Mesendoderm (in vitro differentiated cells): ENCODE measurements around the gene TRIM36.

ENCODE experiments used
- DNase-seq: peaks from one replicate; pipeline ENCODE4 v3.0.0; 2013
- H2AK5ac ChIP-seq: 2 replicates; pipeline ENCODE4 v1.6.1; 2013; ENCODE audit warnings: low read length, inconsistent platforms
- H2BK120ac ChIP-seq: 2 replicates; pipeline ENCODE4 v1.6.1; 2013; ENCODE audit warnings: low read depth, mild to moderate bottlenecking, low read length, moderate library complexity, mixed read lengths
- H2BK15ac ChIP-seq: replicated peaks from 2 replicates; pipeline ENCODE4 v1.6.1; 2013; ENCODE audit warnings: low read depth, mild to moderate bottlenecking, moderate library complexity
- H2BK5ac ChIP-seq: 2 replicates; pipeline ENCODE4 v1.6.1; 2013; ENCODE audit warnings: low read length, inconsistent platforms
- H3K18ac ChIP-seq: 2 replicates; pipeline ENCODE4 v1.6.1; 2013; ENCODE audit warnings: mild to moderate bottlenecking, low read length, mixed read lengths
- H3K23ac ChIP-seq: one replicate; pipeline ENCODE4 v1.6.1; 2013; ENCODE audit warnings: low read length
- H3K27ac ChIP-seq: 2 replicates; pipeline ENCODE4 v1.5.1; 2013; ENCODE audit warnings: low read depth, mild to moderate bottlenecking, inconsistent platforms, low read length, moderate library complexity
- H3K27me3 ChIP-seq: 2 replicates; pipeline ENCODE4 v1.6.1; 2013; ENCODE audit warnings: low read length, control low read depth, mild to moderate bottlenecking, inconsistent platforms; ENCODE audit not compliant: insufficient read depth, poor library complexity
- H3K36me3 ChIP-seq: 2 replicates; pipeline ENCODE4 v1.6.1; 2013; ENCODE audit warnings: low read length, inconsistent platforms; ENCODE audit not compliant: control insufficient read depth, insufficient read depth
- H3K4ac ChIP-seq: one replicate; pipeline ENCODE4 v1.6.1; 2013; ENCODE audit warnings: low read depth, mild to moderate bottlenecking, low read length, moderate library complexity
- H3K4me1 ChIP-seq: 2 replicates; pipeline ENCODE4 v1.6.1; 2013; ENCODE audit warnings: low read depth, low read length, inconsistent platforms; ENCODE audit not compliant: control insufficient read depth
- H3K4me2 ChIP-seq: 2 replicates; pipeline ENCODE4 v1.6.1; 2013; ENCODE audit warnings: low read length
- H3K4me3 ChIP-seq: 2 replicates; pipeline ENCODE4 v1.5.1; 2013; ENCODE audit warnings: mild to moderate bottlenecking, low read length
- H3K56ac ChIP-seq: one replicate; pipeline ENCODE4 v1.6.1; 2013; ENCODE audit warnings: low read length
- H3K79me1 ChIP-seq: 2 replicates; pipeline ENCODE4 v1.6.1; 2013; ENCODE audit warnings: low read length, inconsistent platforms
- H3K79me2 ChIP-seq: 2 replicates; pipeline ENCODE4 v1.6.1; 2013; ENCODE audit warnings: mild to moderate bottlenecking, low read length; ENCODE audit not compliant: control insufficient read depth, insufficient read depth
- H3K9ac ChIP-seq: 2 replicates; pipeline ENCODE4 v1.6.1; 2013; ENCODE audit warnings: low read length, inconsistent platforms
- H4K5ac ChIP-seq: one replicate; pipeline ENCODE4 v1.6.1; 2013; ENCODE audit warnings: low read length
- H4K8ac ChIP-seq: one replicate; pipeline ENCODE4 v1.6.1; 2013; ENCODE audit warnings: low read depth, mild to moderate bottlenecking, control low read depth, low read length, moderate library complexity
- WGBS: extraction: QIAGEN DNeasy Blood & Tissue Kit; methylation state at CpG from one replicate; pipeline ENCODE4 v1.1.7; 2013; ENCODE audit warnings: low lambda C conversion rate, missing lambda C conversion rate; ENCODE audit not compliant: insufficient coverage; ENCODE audit errors: extremely low coverage; 5-methylcytosine and 5-hydroxymethylcytosine counted together

TRIM36 gene

DNA sequence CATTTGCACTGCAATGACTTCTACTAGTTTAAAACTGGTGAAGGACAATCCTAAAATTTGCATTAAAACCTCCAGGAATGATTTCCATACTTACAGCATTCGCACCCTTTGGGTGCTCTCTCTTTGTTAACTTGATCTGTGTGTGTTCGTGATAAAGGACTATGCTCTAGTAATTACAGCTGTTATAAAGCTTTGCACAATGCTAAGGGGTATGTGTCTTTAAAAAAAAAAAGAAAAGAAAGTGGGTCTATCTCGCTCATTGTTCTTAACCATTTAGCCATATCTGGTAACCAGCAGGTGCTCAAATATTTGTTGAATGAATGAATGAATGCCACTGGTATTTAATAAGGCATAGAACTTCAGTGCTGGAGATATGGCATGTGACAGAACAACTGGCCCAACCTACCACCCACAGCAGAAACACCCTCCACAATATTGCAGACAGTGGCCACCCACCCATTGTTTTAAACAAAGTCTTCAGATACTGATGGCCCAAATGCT is 8.7 kb downstream of the TRIM36 start:
- Histone ChIP-seq H3K23ac (no peak overlapping the region), H2AK5ac (no peak overlapping the region), H3K79me1 (peaks cover 8% of the 10 kb centered on the region), H3K4me1 (no peaks in the 10 kb centered on the region), H4K5ac (no peak overlapping the region), H4K8ac (no peak overlapping the region), H3K4me2 (no peak overlapping the region), H3K36me3 (no peaks in the 10 kb centered on the region), H3K27me3 (no peaks in the 10 kb centered on the region), H3K56ac (no peak overlapping the region), H3K27ac (no peak overlapping the region), H3K79me2 (peaks cover 7% of the 10 kb centered on the region), H3K18ac (no peak overlapping the region), H2BK5ac (no peak overlapping the region), H2BK120ac (no peak overlapping the region), H3K4me3 (no peak overlapping the region), H3K4ac (no peak overlapping the region), H2BK15ac (no peak overlapping the region), H3K9ac (no peak overlapping the region)
- no CpG with 5 or more reads among the region's 3 CpGs for WGBS
- DNase-seq: no peak

DNA sequence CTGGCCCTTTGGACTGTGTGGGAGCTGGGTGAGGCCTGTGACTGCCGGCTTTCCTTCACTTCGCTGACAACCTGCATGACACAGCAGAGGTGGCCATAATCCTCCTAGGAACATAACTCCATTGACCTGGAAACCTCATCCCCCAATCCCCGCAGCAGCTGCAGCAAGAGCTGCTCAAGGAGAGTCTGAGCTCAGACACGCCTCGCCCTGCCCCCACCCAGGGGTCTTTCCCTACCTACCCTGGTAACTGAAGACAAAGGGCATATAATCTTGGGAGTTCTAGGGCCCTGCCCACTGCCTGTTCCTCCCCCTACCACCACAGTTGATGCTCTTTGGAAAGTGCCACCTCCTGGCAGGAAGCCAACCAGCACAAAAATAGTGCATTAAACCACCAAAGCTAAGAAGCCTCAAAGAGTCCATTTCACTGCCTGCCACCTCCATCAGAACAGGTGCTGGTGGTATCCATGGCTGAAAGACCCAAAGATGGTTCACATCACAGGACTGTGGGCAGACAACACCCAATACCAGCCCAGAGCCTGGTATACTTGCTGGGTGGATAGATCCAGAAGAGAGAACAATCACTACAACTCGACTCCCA is 18.4 kb downstream of the TRIM36 start:
- Histone ChIP-seq H3K23ac (no peak overlapping the region), H2BK120ac (no peak overlapping the region), H3K9ac (no peak overlapping the region), H3K27ac (no peak overlapping the region), H3K79me2 (no peaks in the 10 kb centered on the region), H3K4me2 (no peak overlapping the region), H3K4ac (no peak overlapping the region), H3K4me3 (no peak overlapping the region), H3K4me1 (no peaks in the 10 kb centered on the region), H3K27me3 (no peaks in the 10 kb centered on the region), H3K56ac (no peak overlapping the region), H3K18ac (no peak overlapping the region), H4K8ac (no peak overlapping the region), H3K79me1 (peaks cover 4% of the 10 kb centered on the region), H2BK5ac (no peak overlapping the region), H4K5ac (no peak overlapping the region), H2AK5ac (no peak overlapping the region), H3K36me3 (no peaks in the 10 kb centered on the region), H2BK15ac (no peak overlapping the region)
- WGBS: no CpG with 5 or more reads among the region's 6 CpGs
- peak; percentile 40 for DNase-seq

DNA sequence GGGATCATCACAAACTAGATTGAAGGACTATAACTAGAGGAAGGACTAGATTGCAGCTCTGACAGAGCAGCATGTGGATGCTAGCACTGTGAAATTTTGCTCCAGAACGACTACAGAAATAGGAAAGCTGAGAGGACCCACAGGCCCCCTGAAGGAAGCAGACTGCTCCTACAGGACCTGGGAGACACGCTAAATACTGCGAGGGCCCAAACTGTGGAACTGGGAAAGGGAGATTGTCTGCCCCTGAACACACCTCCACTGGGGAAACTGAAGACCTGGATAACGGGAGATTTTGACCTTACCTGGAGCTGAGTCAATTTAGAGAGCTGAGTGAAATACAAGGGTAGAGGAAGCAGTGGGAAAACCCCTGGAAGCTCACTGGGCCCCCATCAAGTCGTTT is 19.2 kb downstream of the TRIM36 start:
- no peak overlapping the region for H3K23ac ChIP-seq
- no peak overlapping the region for H3K27ac ChIP-seq
- H2BK120ac ChIP-seq: no peak overlapping the region
- no peaks in the 10 kb centered on the region for H3K36me3 ChIP-seq
- no peak overlapping the region for H2BK5ac ChIP-seq
- no peaks in the 10 kb centered on the region for H3K79me2 ChIP-seq
- no peak overlapping the region for H2AK5ac ChIP-seq
- H3K4me1 ChIP-seq: no peaks in the 10 kb centered on the region
- H3K4me3 ChIP-seq: no peak overlapping the region
- no peak overlapping the region for H3K56ac ChIP-seq
- no peak overlapping the region for H3K4me2 ChIP-seq
- H4K5ac ChIP-seq: no peak overlapping the region
- no peak overlapping the region for H3K9ac ChIP-seq
- H3K4ac ChIP-seq: no peak overlapping the region
- DNase-seq: peak; percentile 18
- peaks cover 4% of the 10 kb centered on the region for H3K79me1 ChIP-seq
- H3K18ac ChIP-seq: no peak overlapping the region
- no CpG with 5 or more reads among the region's 5 CpGs for WGBS
- no peak overlapping the region for H4K8ac ChIP-seq
- no peak overlapping the region for H2BK15ac ChIP-seq
- H3K27me3 ChIP-seq: no peaks in the 10 kb centered on the region

DNA sequence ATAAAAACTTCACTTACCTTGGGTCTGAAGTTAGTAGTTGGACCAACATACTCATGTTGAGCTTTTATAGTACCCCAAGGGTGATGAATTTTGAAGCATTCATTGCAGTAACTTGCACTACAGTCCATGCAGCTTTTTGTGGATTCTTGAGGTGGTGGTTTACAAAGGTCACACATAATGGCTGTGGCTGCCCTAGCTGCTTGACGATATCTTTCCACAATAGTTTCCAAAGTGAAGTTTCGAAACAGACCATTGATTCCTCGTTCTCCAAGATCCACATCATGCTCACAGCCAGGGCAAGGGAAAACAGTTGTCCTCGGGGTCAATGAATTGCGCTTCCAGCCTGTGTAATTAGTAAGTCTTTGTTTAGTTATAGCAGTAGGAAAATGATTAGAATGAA is 22.7 kb downstream of the TRIM36 start:
- H3K56ac ChIP-seq: no peak overlapping the region
- H4K5ac ChIP-seq: no peak overlapping the region
- no peaks in the 10 kb centered on the region for H3K79me2 ChIP-seq
- no peak overlapping the region for H4K8ac ChIP-seq
- H3K79me1 ChIP-seq: peaks cover 4% of the 10 kb centered on the region
- no peak overlapping the region for H2BK15ac ChIP-seq
- H3K9ac ChIP-seq: no peak overlapping the region
- no peak overlapping the region for H3K4me2 ChIP-seq
- no peak for DNase-seq
- H3K4me1 ChIP-seq: no peaks in the 10 kb centered on the region
- H3K23ac ChIP-seq: no peak overlapping the region
- H3K4me3 ChIP-seq: no peak overlapping the region
- no peak overlapping the region for H3K4ac ChIP-seq
- WGBS: no CpG with 5 or more reads among the region's 5 CpGs
- H3K27ac ChIP-seq: no peak overlapping the region
- H2BK120ac ChIP-seq: no peak overlapping the region
- no peak overlapping the region for H3K18ac ChIP-seq
- H2BK5ac ChIP-seq: no peak overlapping the region
- H3K27me3 ChIP-seq: no peaks in the 10 kb centered on the region
- no peak overlapping the region for H2AK5ac ChIP-seq
- no peaks in the 10 kb centered on the region for H3K36me3 ChIP-seq

DNA sequence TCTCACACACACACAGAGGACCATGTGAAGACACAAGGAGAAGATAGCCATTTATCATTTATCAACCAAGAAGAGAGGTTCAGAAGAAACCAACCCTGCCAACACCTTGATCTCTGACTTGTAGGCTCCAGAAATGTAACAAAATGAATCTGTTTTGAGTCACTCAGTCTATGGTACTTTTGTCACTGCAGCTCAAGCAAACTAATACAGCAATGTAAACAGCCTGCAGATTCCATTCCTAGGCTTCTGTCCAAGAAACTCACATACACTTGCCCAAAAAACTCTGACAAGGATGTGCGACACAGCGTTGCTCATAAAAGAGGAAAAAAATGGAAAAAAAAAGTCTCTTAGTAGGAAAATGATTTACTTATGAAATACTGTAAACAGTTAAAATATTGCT is 33.4 kb downstream of the TRIM36 start:
- Histone ChIP-seq H3K4ac (no peak overlapping the region), H3K18ac (no peak overlapping the region), H3K56ac (no peak overlapping the region), H2BK120ac (no peak overlapping the region), H4K8ac (no peak overlapping the region), H2BK15ac (no peak overlapping the region), H3K79me2 (no peaks in the 10 kb centered on the region), H3K27ac (no peak overlapping the region), H3K4me3 (no peak overlapping the region), H3K27me3 (no peaks in the 10 kb centered on the region), H3K4me2 (no peak overlapping the region), H4K5ac (no peak overlapping the region), H2BK5ac (no peak overlapping the region), H3K79me1 (no peaks in the 10 kb centered on the region), H3K36me3 (no peaks in the 10 kb centered on the region), H3K4me1 (no peaks in the 10 kb centered on the region), H3K23ac (no peak overlapping the region), H3K9ac (no peak overlapping the region), H2AK5ac (no peak overlapping the region)
- no CpG with 5 or more reads among the region's 2 CpGs for WGBS
- DNase-seq: no peak

DNA sequence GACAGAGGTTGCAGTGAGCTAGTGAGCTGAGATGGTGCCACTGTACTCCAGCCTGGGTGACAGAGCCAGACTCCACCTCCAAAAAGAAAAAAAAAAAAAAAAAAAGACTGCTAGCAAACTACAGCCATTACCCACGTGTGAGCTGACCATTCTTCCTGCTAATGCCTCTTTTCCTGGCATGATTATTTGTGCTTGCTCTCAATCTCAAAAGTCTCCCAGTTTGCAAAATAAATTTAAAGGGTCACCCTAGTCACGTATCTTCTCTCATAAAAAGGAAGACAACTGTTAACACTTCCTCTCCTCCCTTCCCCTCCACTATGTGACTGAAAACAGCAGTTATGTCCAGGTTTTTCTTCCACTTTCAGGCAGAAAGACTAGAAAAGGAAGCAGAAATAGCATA is 37.2 kb downstream of the TRIM36 start:
- H3K36me3 ChIP-seq: no peaks in the 10 kb centered on the region
- no peak overlapping the region for H2AK5ac ChIP-seq

More for the DNA sequence above, 37.2 kb downstream of the TRIM36 start:
- H3K23ac ChIP-seq: no peak overlapping the region
- no peak overlapping the region for H4K8ac ChIP-seq
- no peaks in the 10 kb centered on the region for H3K79me1 ChIP-seq
- H3K4me1 ChIP-seq: no peaks in the 10 kb centered on the region
- no peak overlapping the region for H4K5ac ChIP-seq
- no peak overlapping the region for H3K4me3 ChIP-seq
- H3K79me2 ChIP-seq: no peaks in the 10 kb centered on the region
- no peak overlapping the region for H3K9ac ChIP-seq
- H2BK5ac ChIP-seq: no peak overlapping the region
- H3K27me3 ChIP-seq: no peaks in the 10 kb centered on the region
- no peak overlapping the region for H2BK15ac ChIP-seq
- H3K56ac ChIP-seq: no peak overlapping the region
- H2BK120ac ChIP-seq: no peak overlapping the region
- no peak overlapping the region for H3K18ac ChIP-seq
- no peak overlapping the region for H3K4me2 ChIP-seq
- no peak for DNase-seq
- no peak overlapping the region for H3K27ac ChIP-seq
- no CpG with 5 or more reads among the region's 2 CpGs for WGBS
- no peak overlapping the region for H3K4ac ChIP-seq
